DOHH2 (cell line): Measurements from ENCODE around the gene P2RY11.

Experiments used
- CTCF ChIP-seq: fragments of 200-600 bp; sonication (generic); IDR thresholded peaks from one replicate; pipeline ENCODE4 v1.5.1; 2014; ENCODE audit warnings: antibody characterized with exemption, mild to moderate bottlenecking, low read depth, low read length; ENCODE audit not compliant: poor library complexity, severe bottlenecking
- EZH2phosphoT487 ChIP-seq: fragments of 200-600 bp; sonication (generic); IDR thresholded peaks from 2 replicates; pipeline ENCODE4 v1.6.1; 2017; ENCODE audit warnings: borderline replicate concordance, mild to moderate bottlenecking, antibody characterized with exemption, low read length, moderate library complexity, mixed read lengths

- TF ChIP-seq CTCF (no peak), EZH2phosphoT487 (no peak)
These were observed 32.5 kb upstream of the P2RY11 start for GRCh38 chr19:10079031-10079453.
